IPS-18a (cell line): Measurements from ENCODE around the gene VPS45.
"Not testable (repeated sequence)": the region's sequence is repeated elsewhere in the genome, so short reads cannot be mapped to it uniquely, and the experiment has no call there.

ENCODE experiments used
- H3K27ac ChIP-seq: one replicate; pipeline ENCODE4 v1.5.1; 2013; ENCODE audit warnings: low read length
- H3K27me3 ChIP-seq: one replicate; pipeline ENCODE4 v1.6.1; 2013; ENCODE audit warnings: mild to moderate bottlenecking, low read length; ENCODE audit not compliant: control insufficient read depth, insufficient read depth
- H3K36me3 ChIP-seq: one replicate; pipeline ENCODE4 v1.6.1; 2013; ENCODE audit warnings: low read depth, low read length; ENCODE audit not compliant: control insufficient read depth
- H3K4me1 ChIP-seq: one replicate; pipeline ENCODE4 v1.6.1; 2013; ENCODE audit warnings: low read depth, low read length; ENCODE audit not compliant: control insufficient read depth
- H3K4me3 ChIP-seq: one replicate; pipeline ENCODE4 v1.5.1; 2013; ENCODE audit warnings: low read length
- H3K9ac ChIP-seq: one replicate; pipeline ENCODE4 v1.6.1; 2013; ENCODE audit warnings: mild to moderate bottlenecking, low read length, moderate library complexity
- H3K9me3 ChIP-seq: one replicate; pipeline ENCODE4 v1.6.1; 2013; ENCODE audit warnings: low read depth, low read length; ENCODE audit not compliant: control insufficient read depth

Gene VPS45

DNA sequence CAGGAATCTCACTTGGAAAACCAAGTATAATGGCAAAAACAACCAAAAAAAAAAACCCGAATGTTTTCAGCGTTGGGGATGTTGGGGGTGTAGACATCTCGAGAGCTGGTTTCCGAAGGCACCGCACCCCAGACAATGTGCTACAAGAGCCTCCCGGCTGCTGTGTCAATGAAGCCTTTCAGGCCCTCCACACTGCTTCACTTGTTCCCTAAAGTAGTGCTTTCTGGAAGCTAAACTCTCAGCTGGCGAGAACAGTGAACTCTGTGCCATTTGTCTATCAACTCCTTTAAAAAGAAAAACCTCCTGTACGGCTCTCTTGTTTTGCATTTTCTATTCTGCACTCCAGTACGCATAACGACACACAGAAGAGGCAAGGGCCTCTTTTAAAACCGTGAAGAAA is 114.7 kb downstream of the VPS45 start:
- Histone ChIP-seq H3K36me3 (no peaks in the 10 kb centered on the region), H3K27me3 (no peaks in the 10 kb centered on the region), H3K9ac (no peak overlapping the region), H3K4me3 (no peak overlapping the region), H3K4me1 (no peaks in the 10 kb centered on the region), H3K9me3 (no peaks in the 10 kb centered on the region), H3K27ac (no peak overlapping the region)

DNA sequence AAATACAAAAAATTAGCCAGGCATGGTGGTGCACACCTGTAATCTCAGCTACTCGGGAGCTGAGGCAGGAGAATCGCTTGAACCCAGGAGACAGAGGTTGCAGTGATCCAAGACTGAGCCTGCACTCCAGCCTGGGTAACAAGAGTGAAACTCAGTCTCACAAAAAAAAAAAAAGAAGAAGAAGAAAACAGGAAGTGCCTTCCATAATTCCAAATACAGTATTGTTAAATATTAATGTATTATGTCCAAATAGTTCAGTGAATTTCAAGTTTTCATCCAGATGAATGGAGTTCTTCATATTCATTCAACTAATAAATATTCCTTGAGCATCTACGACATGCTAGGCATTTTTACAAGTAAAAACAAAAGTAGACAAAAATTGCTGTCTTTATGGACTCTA is 115.5 kb downstream of the VPS45 start:
- no peaks in the 10 kb centered on the region for H3K36me3 ChIP-seq

DNA sequence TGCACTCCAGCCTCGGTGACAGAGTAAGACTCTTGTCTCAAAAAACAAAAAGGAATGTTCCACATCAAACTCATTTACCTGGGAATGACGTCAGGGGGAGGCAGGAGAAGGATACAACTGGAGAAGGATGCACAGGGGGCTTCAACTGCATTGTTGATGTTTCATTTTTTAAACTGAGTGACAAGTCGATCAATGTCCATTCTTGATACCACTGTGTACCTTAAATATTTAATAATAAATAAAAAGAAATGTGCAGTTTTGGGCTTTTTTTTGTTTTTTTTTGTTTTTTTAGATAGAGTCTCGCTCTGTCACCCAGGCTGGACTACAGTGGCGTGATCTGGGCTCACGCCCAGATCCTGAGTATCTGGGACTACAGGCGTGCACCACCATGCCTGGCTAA is 117.9 kb downstream of the VPS45 start:
- H3K27me3 ChIP-seq = no peaks in the 10 kb centered on the region
- no peaks in the 10 kb centered on the region for H3K4me1 ChIP-seq
- H3K4me3 ChIP-seq = no peak overlapping the region
- H3K9ac ChIP-seq = no peak overlapping the region
- no peaks in the 10 kb centered on the region for H3K36me3 ChIP-seq
- H3K27ac ChIP-seq = no peak overlapping the region
- no peaks in the 10 kb centered on the region for H3K9me3 ChIP-seq

More for the DNA sequence above, 115.5 kb downstream of the VPS45 start:
- H3K9me3 ChIP-seq = no peaks in the 10 kb centered on the region
- H3K27me3 ChIP-seq = no peaks in the 10 kb centered on the region
- H3K4me1 ChIP-seq = no peaks in the 10 kb centered on the region
- no peak overlapping the region for H3K9ac ChIP-seq
- no peak overlapping the region for H3K27ac ChIP-seq
- H3K4me3 ChIP-seq = no peak overlapping the region

DNA sequence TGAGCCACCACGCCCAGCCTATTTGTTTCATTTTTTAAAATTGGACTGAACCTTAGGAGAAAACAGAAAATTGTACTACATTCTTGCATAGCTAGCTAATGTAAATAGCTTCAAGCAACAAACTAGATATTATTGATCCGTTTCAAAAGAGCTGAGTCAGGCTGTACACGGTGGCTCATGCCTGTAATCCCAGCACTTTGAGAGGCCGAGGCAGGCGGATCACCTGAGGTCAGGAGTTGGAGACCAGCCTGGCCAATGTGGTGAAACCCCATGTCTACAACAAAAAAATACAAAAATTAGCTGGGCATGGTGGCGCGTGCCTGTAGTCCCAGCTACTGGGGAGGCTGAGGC is 118.8 kb downstream of the VPS45 start:
- not testable (repeated sequence) for H3K9ac ChIP-seq, H3K27ac ChIP-seq, H3K9me3 ChIP-seq, H3K4me1 ChIP-seq, H3K36me3 ChIP-seq, H3K27me3 ChIP-seq, H3K4me3 ChIP-seq

DNA sequence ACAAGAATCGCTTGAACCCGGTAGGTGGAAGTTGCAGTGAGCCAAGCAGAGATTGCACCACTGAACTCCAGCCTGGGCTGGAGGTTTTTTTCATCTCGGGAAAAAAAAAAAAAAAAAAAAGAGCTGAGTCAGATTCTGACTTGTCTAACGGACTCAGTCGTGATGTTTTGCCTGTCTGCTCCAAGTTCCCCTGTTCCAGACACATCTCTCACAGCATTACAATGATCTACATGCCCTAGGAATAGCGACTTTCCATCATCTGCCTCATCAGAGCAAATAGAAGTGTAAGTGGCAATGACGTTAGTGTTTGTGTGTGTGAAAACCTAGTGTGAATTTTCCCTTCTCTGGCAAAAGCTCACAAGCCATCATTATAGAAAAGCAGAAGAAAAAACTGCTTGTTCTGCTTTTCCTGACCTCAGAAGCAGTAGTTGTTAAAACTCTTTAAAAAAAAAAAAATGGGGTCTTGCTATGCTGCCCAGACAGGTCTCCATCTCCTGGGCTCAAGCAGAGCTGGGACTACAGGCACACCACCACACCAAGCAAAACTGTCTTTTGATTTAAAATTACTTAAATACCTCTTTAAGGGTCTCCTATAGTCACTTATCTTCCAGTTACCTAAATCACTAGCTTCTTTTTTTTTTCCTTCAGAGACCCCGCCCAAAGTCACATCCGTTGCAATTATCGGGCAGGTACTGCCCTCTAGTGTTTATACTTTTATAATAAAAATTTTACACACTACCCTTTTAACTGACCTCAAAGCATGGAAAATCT is 119.4 kb downstream of the VPS45 start:
- no peak overlapping the region for H3K9ac ChIP-seq
- H3K27me3 ChIP-seq = no peaks in the 10 kb centered on the region
- no peaks in the 10 kb centered on the region for H3K36me3 ChIP-seq
- H3K4me1 ChIP-seq = no peaks in the 10 kb centered on the region
- no peaks in the 10 kb centered on the region for H3K9me3 ChIP-seq
- no peak overlapping the region for H3K4me3 ChIP-seq
- no peak overlapping the region for H3K27ac ChIP-seq

DNA sequence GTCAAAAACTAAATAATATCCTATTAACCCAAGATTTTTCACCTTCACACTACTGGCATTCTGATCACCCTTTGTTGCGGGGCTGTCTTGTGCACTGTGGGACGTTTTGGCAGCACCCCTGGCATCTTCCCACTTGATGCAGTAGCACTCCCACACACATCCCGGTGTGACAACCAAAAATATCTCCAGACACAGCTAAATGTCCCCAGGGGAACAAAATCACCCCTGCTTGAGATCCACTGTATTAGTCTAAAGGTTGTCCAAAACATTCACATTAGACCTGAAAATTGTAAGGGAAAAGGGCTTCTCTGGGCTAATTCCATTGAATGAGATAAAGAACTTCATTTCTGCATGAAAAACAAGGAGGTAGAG is 120.0 kb downstream of the VPS45 start:
- Histone ChIP-seq H3K4me1 (no peaks in the 10 kb centered on the region), H3K27me3 (no peaks in the 10 kb centered on the region), H3K4me3 (no peak overlapping the region), H3K9ac (no peak overlapping the region), H3K27ac (no peak overlapping the region), H3K9me3 (no peaks in the 10 kb centered on the region), H3K36me3 (no peaks in the 10 kb centered on the region)

DNA sequence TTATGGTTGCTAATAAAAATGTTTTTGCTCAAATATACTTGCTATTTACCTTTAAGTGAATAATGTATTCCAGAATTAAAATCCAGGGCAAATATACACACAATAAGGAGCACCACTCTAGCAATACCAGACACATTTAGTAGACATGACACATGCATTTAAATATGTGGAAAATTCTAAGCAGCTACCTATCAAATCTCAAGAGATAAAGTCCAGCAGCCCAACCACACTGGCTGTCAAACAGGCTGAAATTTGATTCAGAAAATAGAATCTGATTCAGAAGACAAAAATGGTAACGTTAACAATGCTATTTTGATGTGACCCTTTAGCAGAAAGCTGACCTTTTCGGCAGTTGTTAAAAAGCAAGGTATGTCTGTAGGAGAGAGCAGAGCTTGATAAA is 124.4 kb downstream of the VPS45 start:
- H3K27me3 ChIP-seq = no peaks in the 10 kb centered on the region
- H3K36me3 ChIP-seq = no peaks in the 10 kb centered on the region
- H3K27ac ChIP-seq = no peak overlapping the region

DNA sequence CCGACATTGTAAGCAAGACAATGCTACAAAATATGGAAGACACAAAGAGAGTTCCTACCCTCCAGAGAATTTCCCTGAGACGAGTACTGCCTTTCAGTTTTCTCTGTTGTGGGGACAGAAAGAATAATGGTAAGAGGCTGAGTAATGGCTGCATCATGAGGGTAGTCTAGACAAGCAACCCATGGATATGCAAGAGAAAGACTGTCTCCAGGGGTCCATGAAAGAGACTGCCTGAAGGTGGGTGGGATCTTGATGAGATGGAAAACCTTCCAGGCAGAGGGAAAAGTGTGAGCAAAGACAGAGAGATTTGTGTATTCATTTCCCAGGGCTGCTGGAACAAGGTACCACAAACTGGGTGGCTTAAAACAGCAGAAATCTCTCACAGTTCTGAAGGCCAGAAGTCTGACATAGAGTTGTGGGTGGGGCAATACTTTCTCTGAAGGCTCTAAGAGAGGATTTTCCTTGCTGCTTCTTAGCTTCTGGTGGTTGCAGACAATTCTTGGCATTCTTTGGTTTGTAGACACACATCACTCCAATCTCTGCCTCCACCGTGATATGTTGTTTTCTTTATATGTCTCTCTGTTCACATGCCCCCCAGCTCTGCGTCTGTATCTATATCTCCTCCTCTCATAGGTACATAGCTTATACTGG is 126.9 kb downstream of the VPS45 start:
- Histone ChIP-seq H3K27ac (no peak overlapping the region), H3K9me3 (no peaks in the 10 kb centered on the region), H3K9ac (no peak overlapping the region), H3K27me3 (no peaks in the 10 kb centered on the region), H3K4me3 (no peak overlapping the region), H3K4me1 (no peaks in the 10 kb centered on the region), H3K36me3 (no peaks in the 10 kb centered on the region)

More for the DNA sequence above, 124.4 kb downstream of the VPS45 start:
- Histone ChIP-seq H3K4me3 (no peak overlapping the region), H3K9ac (no peak overlapping the region), H3K9me3 (no peaks in the 10 kb centered on the region), H3K4me1 (no peaks in the 10 kb centered on the region)
